NCI-H2171 (cell line): ENCODE measurements around the gene FAM227B.
"Not testable (repeated sequence)": the region's sequence is repeated elsewhere in the genome, so short reads cannot be mapped to it uniquely, and the experiment has no call there.

Source experiments
- DNase-seq: peaks from one replicate; lab custom pipeline; 2025; lab: John Stamatoyannopoulos, UW

The FAM227B gene

GRCh38 chr15:49379996-49380395 is 240.6 kb downstream of the FAM227B start:
- no peak for DNase-seq

- no peak for DNase-seq
These were observed 248.3 kb downstream of the FAM227B start for GRCh38 chr15:49372366-49372765.

- no peak for DNase-seq
These were observed 249.8 kb downstream of the FAM227B start for GRCh38 chr15:49370782-49371181.

- DNase-seq = no peak
These were observed 254.1 kb downstream of the FAM227B start for GRCh38 chr15:49366496-49366895.

GRCh38 chr15:49361370-49361769 is 259.2 kb downstream of the FAM227B start:
- no peak for DNase-seq

GRCh38 chr15:49354439-49354838 is 266.2 kb downstream of the FAM227B start:
- DNase-seq = not testable (repeated sequence)

GRCh38 chr15:49343546-49343945 is 277.1 kb downstream of the FAM227B start:
- DNase-seq = no peak

GRCh38 chr15:49339656-49340055 is 281.0 kb downstream of the FAM227B start:
- DNase-seq = no peak

GRCh38 chr15:49331951-49332350 is 288.7 kb downstream of the FAM227B start:
- no peak for DNase-seq

GRCh38 chr15:49331442-49331841 is 289.2 kb downstream of the FAM227B start:
- no peak for DNase-seq

- no peak for DNase-seq
These were observed 290.5 kb downstream of the FAM227B start for GRCh38 chr15:49330166-49330565.

GRCh38 chr15:49328941-49329340 is 291.7 kb downstream of the FAM227B start:
- no peak for DNase-seq

- no peak for DNase-seq
These were observed 292.7 kb downstream of the FAM227B start for GRCh38 chr15:49327927-49328326.

- DNase-seq = no peak
These were observed 297.4 kb downstream of the FAM227B start for GRCh38 chr15:49323207-49323606.

GRCh38 chr15:49320351-49320750 is 300.3 kb downstream of the FAM227B start:
- DNase-seq = no peak

- no peak for DNase-seq
These were observed 305.2 kb downstream of the FAM227B start for GRCh38 chr15:49315391-49315823.

- DNase-seq = no peak
These were observed 305.9 kb downstream of the FAM227B start for GRCh38 chr15:49314716-49315115.

- DNase-seq = no peak
These were observed 307.0 kb downstream of the FAM227B start for GRCh38 chr15:49313650-49314049.

- DNase-seq = no peak
These were observed 310.7 kb downstream of the FAM227B start for GRCh38 chr15:49309889-49310288.

GRCh38 chr15:49308686-49309085 is 311.9 kb downstream of the FAM227B start:
- DNase-seq = peak; percentile 1

- no peak for DNase-seq
These were observed 314.1 kb downstream of the FAM227B start for GRCh38 chr15:49306551-49306950.

GRCh38 chr15:49303003-49303402 is 317.6 kb downstream of the FAM227B start:
- no peak for DNase-seq

GRCh38 chr15:49301562-49301961 is 319.1 kb downstream of the FAM227B start:
- DNase-seq = no peak

- DNase-seq = no peak
These were observed 319.8 kb downstream of the FAM227B start for GRCh38 chr15:49300856-49301255.

GRCh38 chr15:49297584-49297983 is 323.0 kb downstream of the FAM227B start:
- DNase-seq = no peak
